GM20000 (cell line): ENCODE results near the gene OR8B8.

Source experiments
- DNase-seq: peaks from one replicate; pipeline ENCODE4 v3.0.0; 2012; ENCODE audit warnings: low spot score
- CTCF ChIP-seq: IDR thresholded peaks from 2 replicates; pipeline ENCODE4 v1.5.1; 2012; ENCODE audit warnings: mild to moderate bottlenecking, control low read depth; ENCODE audit errors: extremely low read depth, missing control alignments

OR8B8 gene

GRCh38 chr11:124445646-124446150 lies at the start of gene OR8B8:
TSS of gene OR8B8 (minus strand) at chr11:124445696. CDS start at chr11:124441085, 4,611 bp downstream.
- no peak for TF ChIP-seq CTCF
- no peak for DNase-seq

- no peak for DNase-seq
- no peak for TF ChIP-seq CTCF
These were observed 47.6 kb upstream of the OR8B8 start for GRCh38 chr11:124493016-124493655.

- no peak for TF ChIP-seq CTCF
- no peak for DNase-seq
These were observed 37.9 kb upstream of the OR8B8 start for GRCh38 chr11:124483422-124483821.

GRCh38 chr11:124482362-124483147 lies 37.1 kb upstream of the OR8B8 start:
- DNase-seq: no peak
- TF ChIP-seq CTCF: no peak

- no peak for DNase-seq
- TF ChIP-seq CTCF: no peak
These were observed 36.1 kb upstream of the OR8B8 start for GRCh38 chr11:124481365-124482323.

GRCh38 chr11:124479561-124479960 lies 34.1 kb upstream of the OR8B8 start:
- DNase-seq: no peak
- TF ChIP-seq CTCF: no peak

- TF ChIP-seq CTCF: no peak
- DNase-seq: no peak
These were observed 29.8 kb upstream of the OR8B8 start for GRCh38 chr11:124475265-124475664.
